H1 (cell line): ENCODE measurements around the gene VPS26A. TPM values are rescaled to one million over a fixed set of nuclear protein-coding genes. Genes with fewer than 3 reads are reported as not detected.
"Not testable (repeated sequence)": the region's sequence is repeated elsewhere in the genome, so short reads cannot be mapped to it uniquely, and the experiment has no call there.

Experiments used
- CTCF ChIA-PET: fragments of 300-600 bp; sonication (Branson Sonifier 250); formaldehyde crosslinking; loops from one replicate; lab custom pipeline; 2021; ENCODE audit not compliant: partially characterized antibody; lab: Charles Lee
- POLR2A ChIA-PET: fragments of 300-600 bp; sonication (Branson Sonifier 250); formaldehyde crosslinking; loops from one replicate; lab custom pipeline; 2021; ENCODE audit warnings: inconsistent platforms; ENCODE audit not compliant: partially characterized antibody; lab: Charles Lee
- DNase-seq, 2 experiments: peaks; one replicate each; pipeline versions ENCODE4 v3.0.0 to v3.0.0-alpha.2; 2010 to 2022; ENCODE audit warnings: low spot score in 2 of 2, low read depth in 1 of 2, mixed read lengths in 1 of 2
- FAIRE-seq: peaks from 2 replicates; lab custom pipeline; 2011; peaks lifted over from hg19 to GRCh38; lab: Jason Lieb, UNC
- H2AFZ ChIP-seq: 2 replicates; pipeline ENCODE4 v1.8.1; 2012; ENCODE audit warnings: low read length, inconsistent platforms
- H2AK5ac ChIP-seq: 2 replicates; pipeline ENCODE4 v1.6.1; 2013; ENCODE audit warnings: low read depth, low read length
- H2BK120ac ChIP-seq: replicated peaks from 2 replicates; pipeline ENCODE3; 2013; ENCODE audit warnings: low read depth, low read length, inconsistent platforms
- H2BK12ac ChIP-seq: 2 replicates; pipeline ENCODE4 v1.6.1; 2013; ENCODE audit warnings: low read depth, low read length
- H2BK15ac ChIP-seq: 2 replicates; pipeline ENCODE4 v1.6.1; 2013; ENCODE audit warnings: low read length
- H2BK20ac ChIP-seq: 2 replicates; pipeline ENCODE4 v1.6.1; 2013; ENCODE audit warnings: low read length
- H2BK5ac ChIP-seq: 2 replicates; pipeline ENCODE4 v1.6.1; 2013; ENCODE audit warnings: low read depth, low read length
- H3K14ac ChIP-seq: 2 replicates; pipeline ENCODE4 v1.6.1; 2013; ENCODE audit warnings: inconsistent platforms; ENCODE audit not compliant: insufficient read length
- H3K18ac ChIP-seq: 2 replicates; pipeline ENCODE4 v1.6.1; 2013; ENCODE audit warnings: low read length; ENCODE audit errors: extremely low read depth
- H3K23ac ChIP-seq: 2 replicates; pipeline ENCODE4 v1.6.1; 2013; ENCODE audit warnings: inconsistent platforms; ENCODE audit not compliant: insufficient read length
- H3K23me2 ChIP-seq: 2 replicates; pipeline ENCODE4 v1.6.1; 2013; ENCODE audit warnings: low read depth, low read length
- H3K27ac ChIP-seq: 2 replicates; pipeline ENCODE4 v1.6.1; 2011; ENCODE audit warnings: low read depth, low read length, inconsistent platforms
- H3K27me3 ChIP-seq, 4 experiments: replicated peaks in 1 of 4; 1 replicate in 1 of 4; 2 replicates in 3 of 4; pipeline versions ENCODE4 v1.6.1 to v1.8.1; 2011 to 2013; ENCODE audit warnings: low read length in 3 of 4, mild to moderate bottlenecking in 3 of 4, inconsistent platforms in 2 of 4, mixed read lengths in 2 of 4, moderate library complexity in 1 of 4; ENCODE audit not compliant: control insufficient read depth in 3 of 4, insufficient read depth in 3 of 4; ENCODE audit errors: extremely low read depth in 1 of 4
- H3K36me3 ChIP-seq, 4 experiments: 2 replicates each; pipeline versions ENCODE4 v1.6.1 to v1.8.1; 2011 to 2013; ENCODE audit warnings: mild to moderate bottlenecking in 4 of 4, low read length in 3 of 4, moderate library complexity in 2 of 4, control low read depth in 1 of 4, inconsistent platforms in 1 of 4; ENCODE audit not compliant: insufficient read depth in 4 of 4, control insufficient read depth in 2 of 4
- H3K4ac ChIP-seq: replicated peaks from 2 replicates; pipeline ENCODE3; 2013; ENCODE audit warnings: low read length, low read depth, mixed read lengths, inconsistent platforms; ENCODE audit not compliant: insufficient read length
- H3K4me1 ChIP-seq, 4 experiments: replicated peaks in 1 of 4; 1 replicate in 1 of 4; 2 replicates in 3 of 4; pipeline versions ENCODE4 v1.6.1 to v1.8.1; 2011 to 2013; ENCODE audit warnings: low read length in 3 of 4, inconsistent platforms in 2 of 4, mixed read lengths in 1 of 4; ENCODE audit not compliant: insufficient read depth in 4 of 4, control insufficient read depth in 3 of 4
- H3K4me2 ChIP-seq, 2 experiments: 2 replicates each; pipeline versions ENCODE4 v1.6.1 to v1.8.1; 2011 to 2013; ENCODE audit warnings: low read depth in 2 of 2, low read length in 2 of 2, control low read depth in 1 of 2, inconsistent platforms in 1 of 2, mild to moderate bottlenecking in 1 of 2; ENCODE audit not compliant: insufficient read depth in 1 of 2
- H3K4me3 ChIP-seq, 4 experiments: fragments of 200-600, 300-600 bp in 1 of 4; sonication (generic), shearing (Covaris generic), sonication (Bioruptor Twin) in 1 of 4; 2 replicates each; pipeline versions ENCODE4 v1.5.1 to v1.8.1; 2011 to 2016; ENCODE audit warnings: low read length in 4 of 4, low read depth in 3 of 4, control low read depth in 2 of 4, inconsistent platforms in 2 of 4, mild to moderate bottlenecking in 2 of 4, mixed read lengths in 1 of 4, moderate library complexity in 1 of 4; ENCODE audit not compliant: insufficient read depth in 2 of 4; ENCODE audit errors: extremely low read depth in 1 of 4
- H3K56ac ChIP-seq: replicated peaks from 2 replicates; pipeline ENCODE3; 2013; ENCODE audit warnings: low read depth, mild to moderate bottlenecking, mixed read lengths, low read length, inconsistent platforms; ENCODE audit not compliant: insufficient read length
- H3K79me1 ChIP-seq: 2 replicates; pipeline ENCODE4 v1.6.1; 2013; ENCODE audit warnings: low read depth, low read length, control low read depth
- H3K79me2 ChIP-seq, 2 experiments: 2 replicates each; pipeline versions ENCODE4 v1.6.1 to v1.8.1; 2012 to 2013; ENCODE audit warnings: low read length in 2 of 2, mild to moderate bottlenecking in 2 of 2, inconsistent platforms in 1 of 2; ENCODE audit not compliant: insufficient read depth in 2 of 2, control insufficient read depth in 1 of 2
- H3K9ac ChIP-seq, 4 experiments: replicated peaks in 1 of 4; 1 replicate in 1 of 4; 2 replicates in 3 of 4; pipeline versions ENCODE4 v1.6.1 to v1.8.1; 2011 to 2013; ENCODE audit warnings: low read depth in 3 of 4, low read length in 3 of 4, control low read depth in 2 of 4, mild to moderate bottlenecking in 2 of 4, moderate library complexity in 2 of 4, inconsistent platforms in 1 of 4; ENCODE audit errors: extremely low read depth in 1 of 4
- H3K9me3 ChIP-seq, 2 experiments: 2 replicates each; pipeline versions ENCODE4 v1.6.1 to v1.8.1; 2012 to 2013; ENCODE audit warnings: mild to moderate bottlenecking in 2 of 2, moderate library complexity in 2 of 2, control low read depth in 1 of 2, inconsistent platforms in 1 of 2, low read depth in 1 of 2, low read length in 1 of 2, mixed read lengths in 1 of 2; ENCODE audit not compliant: insufficient read depth in 2 of 2
- H4K20me1 ChIP-seq, 2 experiments: replicated peaks in 1 of 2; 2 replicates each; pipeline versions ENCODE3 to v1.8.1; 2011 to 2013; ENCODE audit warnings: inconsistent platforms in 2 of 2, low read length in 2 of 2, mild to moderate bottlenecking in 1 of 2; ENCODE audit not compliant: insufficient read depth in 2 of 2, control insufficient read depth in 1 of 2
- H4K5ac ChIP-seq: 2 replicates; pipeline ENCODE4 v1.6.1; 2013; ENCODE audit warnings: low read length, low read depth, mixed read lengths, inconsistent platforms; ENCODE audit not compliant: insufficient read length
- H4K8ac ChIP-seq: 2 replicates; pipeline ENCODE4 v1.8.0; 2013; ENCODE audit warnings: mild to moderate bottlenecking, moderate library complexity, low read length, inconsistent platforms; ENCODE audit not compliant: insufficient read depth; ENCODE audit errors: extremely low read depth
- H4K91ac ChIP-seq: replicated peaks from 2 replicates; pipeline ENCODE3; 2013; ENCODE audit warnings: low read length, mixed read lengths, inconsistent platforms; ENCODE audit not compliant: insufficient read length
- WGBS, 2 experiments: shearing (Covaris generic) in 1 of 2; methylation state at CpG; one replicate each; pipeline versions ENCODE4 v1.1.6 to v1.1.7; 2013 to 2015; ENCODE audit warnings: low lambda C conversion rate in 2 of 2, mixed read lengths in 2 of 2, inconsistent platforms in 1 of 2, low coverage in 1 of 2, missing lambda C conversion rate in 1 of 2; ENCODE audit not compliant: insufficient replicate concordance in 2 of 2, insufficient coverage in 1 of 2, insufficient read length in 1 of 2; ENCODE audit errors: extremely low coverage in 1 of 2, missing lambda C conversion rate in 1 of 2; 5-methylcytosine and 5-hydroxymethylcytosine counted together
- polyA plus RNA-seq, 7 experiments: library from polyadenylated mRNA; depleted of rRNA in 3 of 7; stranded (reverse) in 5 of 7; unstranded in 2 of 7; fragments of >200 nt in 5 of 7; fragments of 200-250 nt in 2 of 7; gene quantifications; 1 replicate in 5 of 7; 2 replicates in 1 of 7; 4 replicates in 1 of 7; pipeline versions ENCODE4 v1.2.1 to v1.2.3, GENCODE V29; 2011 to 2013; ENCODE audit warnings: missing spikeins in 2 of 7, mixed read lengths in 2 of 7
- total RNA-seq: library from RNA; stranded (reverse); fragmentation: NEBNext Ultra II Directional; extraction: Animal tissue kit (Norgen Biotek cat#: 25700); gene quantifications from 2 replicates; pipeline ENCODE4 v1.2.1, GENCODE V29; 2021

The VPS26A gene
- total and polyA plus RNA-seq, 2 of the 8 experiments (the other 6 are each of a cell fraction or from before 2014, with no cell fraction given) = 10.7 to 44.8 TPM

- H2BK5ac ChIP-seq, H3K56ac ChIP-seq, H3K9me3 ChIP-seq, H4K8ac ChIP-seq, H3K4me1 ChIP-seq, H2BK12ac ChIP-seq, H2AFZ ChIP-seq, H3K27me3 ChIP-seq, DNase-seq, H3K79me1 ChIP-seq, H4K91ac ChIP-seq, H3K23me2 ChIP-seq, CTCF ChIA-PET, H4K5ac ChIP-seq, H2AK5ac ChIP-seq, H3K4me2 ChIP-seq, H2BK120ac ChIP-seq, FAIRE-seq, POLR2A ChIA-PET, H2BK20ac ChIP-seq, H3K27ac ChIP-seq, H3K9ac ChIP-seq, H3K23ac ChIP-seq, H2BK15ac ChIP-seq, H3K18ac ChIP-seq, H3K36me3 ChIP-seq, H3K4me3 ChIP-seq, H3K4ac ChIP-seq, H3K14ac ChIP-seq, H4K20me1 ChIP-seq: not testable (repeated sequence)
- peaks cover 0 to 43% of the 10 kb centered on the region in 2 experiments; a peak in 2 of 4 replicates for H3K79me2 ChIP-seq
- 94% methylated on average over 3 of the region's 3 CpGs; no CpG with 5 or more reads in 1 of the 2 experiments for WGBS, 2 experiments
These were observed 18.1 kb downstream of the VPS26A start for GRCh38 chr10:69142074-69142473.
